ENCODE data around the gene TSHZ2.

The TSHZ2 gene

GRCh38 chr20:53064935-53065334, 92.8 kb downstream of the TSHZ2 start:
- Mint-ChIP-seq H3K36me3 (ENCODE audit: low read depth) (peaks cover 23% of the 10 kb centered on the region), H3K27ac (no peak overlapping the region), H3K9me3 (peaks cover 6% of the 10 kb centered on the region), H3K27me3 (ENCODE audit: low read depth) (no peaks in the 10 kb centered on the region), H3K4me3 (no peak overlapping the region), H3K4me1 (ENCODE audit: low read depth) (peaks cover 37% of the 10 kb centered on the region)

GRCh38 chr20:53068241-53068640, 96.1 kb downstream of the TSHZ2 start:
- H3K27ac Mint-ChIP-seq = no peak overlapping the region
- peaks cover 32% of the 10 kb centered on the region for H3K4me1 Mint-ChIP-seq (ENCODE audit: low read depth)
- peaks cover 18% of the 10 kb centered on the region for H3K36me3 Mint-ChIP-seq (ENCODE audit: low read depth)
- no peak overlapping the region for H3K4me3 Mint-ChIP-seq
- no peaks in the 10 kb centered on the region for H3K27me3 Mint-ChIP-seq (ENCODE audit: low read depth)
- peaks cover 6% of the 10 kb centered on the region for H3K9me3 Mint-ChIP-seq

GRCh38 chr20:53069132-53069531, 97.0 kb downstream of the TSHZ2 start:
- Mint-ChIP-seq H3K4me3 (no peak overlapping the region), H3K9me3 (peaks cover 6% of the 10 kb centered on the region), H3K27me3 (ENCODE audit: low read depth) (no peaks in the 10 kb centered on the region), H3K27ac (no peak overlapping the region), H3K4me1 (ENCODE audit: low read depth) (peaks cover 35% of the 10 kb centered on the region), H3K36me3 (ENCODE audit: low read depth) (peaks cover 18% of the 10 kb centered on the region)

- Mint-ChIP-seq H3K9me3 (peaks cover 6% of the 10 kb centered on the region), H3K27me3 (ENCODE audit: low read depth) (no peaks in the 10 kb centered on the region), H3K4me3 (peak overlapping the region; percentile 29), H3K27ac (peak overlapping the region; percentile 76), H3K4me1 (ENCODE audit: low read depth) (peaks cover 38% of the 10 kb centered on the region), H3K36me3 (ENCODE audit: low read depth) (peaks cover 16% of the 10 kb centered on the region)
Observed at GRCh38 chr20:53070224-53070623, 98.1 kb downstream of the TSHZ2 start.

- peaks cover 16% of the 10 kb centered on the region for H3K36me3 Mint-ChIP-seq (ENCODE audit: low read depth)
- H3K27me3 Mint-ChIP-seq (ENCODE audit: low read depth) = no peaks in the 10 kb centered on the region
- H3K4me3 Mint-ChIP-seq = peak overlapping the region; percentile 29
- H3K4me1 Mint-ChIP-seq (ENCODE audit: low read depth) = peaks cover 38% of the 10 kb centered on the region
- H3K9me3 Mint-ChIP-seq = peaks cover 6% of the 10 kb centered on the region
- peak overlapping the region; percentile 76 for H3K27ac Mint-ChIP-seq
Observed at GRCh38 chr20:53070706-53071392, 98.7 kb downstream of the TSHZ2 start.

- Mint-ChIP-seq H3K27me3 (ENCODE audit: low read depth) (no peaks in the 10 kb centered on the region), H3K36me3 (ENCODE audit: low read depth) (peaks cover 12% of the 10 kb centered on the region), H3K4me3 (peak overlapping the region; percentile 4), H3K27ac (peak overlapping the region; percentile 76), H3K9me3 (peaks cover 6% of the 10 kb centered on the region), H3K4me1 (ENCODE audit: low read depth) (peaks cover 38% of the 10 kb centered on the region)
Observed at GRCh38 chr20:53071833-53072232, 99.7 kb downstream of the TSHZ2 start.

GRCh38 chr20:53072923-53073579, 100.9 kb downstream of the TSHZ2 start:
- H3K27me3 Mint-ChIP-seq (ENCODE audit: low read depth) = no peaks in the 10 kb centered on the region
- H3K36me3 Mint-ChIP-seq (ENCODE audit: low read depth) = peaks cover 3% of the 10 kb centered on the region
- H3K9me3 Mint-ChIP-seq = no peaks in the 10 kb centered on the region
- H3K4me1 Mint-ChIP-seq (ENCODE audit: low read depth) = peaks cover 38% of the 10 kb centered on the region
- H3K27ac Mint-ChIP-seq = no peak overlapping the region
- no peak overlapping the region for H3K4me3 Mint-ChIP-seq

- Mint-ChIP-seq H3K27me3 (ENCODE audit: low read depth) (no peaks in the 10 kb centered on the region), H3K36me3 (ENCODE audit: low read depth) (no peaks in the 10 kb centered on the region), H3K4me1 (ENCODE audit: low read depth) (peaks cover 35% of the 10 kb centered on the region), H3K9me3 (no peaks in the 10 kb centered on the region), H3K4me3 (peak overlapping the region; percentile 27), H3K27ac (peak overlapping the region; percentile 78)
Observed at GRCh38 chr20:53073636-53074415, 101.7 kb downstream of the TSHZ2 start.

GRCh38 chr20:53074811-53075314, 102.7 kb downstream of the TSHZ2 start:
- Mint-ChIP-seq H3K9me3 (no peaks in the 10 kb centered on the region), H3K4me3 (no peak overlapping the region), H3K4me1 (ENCODE audit: low read depth) (peaks cover 29% of the 10 kb centered on the region)

GRCh38 chr20:53076668-53077067, 104.5 kb downstream of the TSHZ2 start:
- no peaks in the 10 kb centered on the region for H3K27me3 Mint-ChIP-seq (ENCODE audit: low read depth)
- peaks cover 3% of the 10 kb centered on the region for H3K36me3 Mint-ChIP-seq (ENCODE audit: low read depth)
- H3K4me3 Mint-ChIP-seq = no peak overlapping the region
- no peaks in the 10 kb centered on the region for H3K9me3 Mint-ChIP-seq
- H3K4me1 Mint-ChIP-seq (ENCODE audit: low read depth) = peaks cover 27% of the 10 kb centered on the region
- no peak overlapping the region for H3K27ac Mint-ChIP-seq

More at GRCh38 chr20:53074811-53075314, 102.7 kb downstream of the TSHZ2 start:
- H3K27ac Mint-ChIP-seq = no peak overlapping the region
- no peaks in the 10 kb centered on the region for H3K27me3 Mint-ChIP-seq (ENCODE audit: low read depth)
- H3K36me3 Mint-ChIP-seq (ENCODE audit: low read depth) = no peaks in the 10 kb centered on the region

- Mint-ChIP-seq H3K4me3 (no peak overlapping the region), H3K27ac (no peak overlapping the region), H3K4me1 (ENCODE audit: low read depth) (peaks cover 28% of the 10 kb centered on the region), H3K27me3 (ENCODE audit: low read depth) (no peaks in the 10 kb centered on the region), H3K36me3 (ENCODE audit: low read depth) (peaks cover 3% of the 10 kb centered on the region), H3K9me3 (no peaks in the 10 kb centered on the region)
Observed at GRCh38 chr20:53077373-53078205, 105.4 kb downstream of the TSHZ2 start.

GRCh38 chr20:53078761-53079160, 106.6 kb downstream of the TSHZ2 start:
- H3K27me3 Mint-ChIP-seq (ENCODE audit: low read depth) = no peaks in the 10 kb centered on the region
- H3K4me1 Mint-ChIP-seq (ENCODE audit: low read depth) = peaks cover 29% of the 10 kb centered on the region
- H3K36me3 Mint-ChIP-seq (ENCODE audit: low read depth) = peaks cover 3% of the 10 kb centered on the region
- no peak overlapping the region for H3K27ac Mint-ChIP-seq
- no peaks in the 10 kb centered on the region for H3K9me3 Mint-ChIP-seq
- no peak overlapping the region for H3K4me3 Mint-ChIP-seq

- no peaks in the 10 kb centered on the region for H3K9me3 Mint-ChIP-seq
- no peaks in the 10 kb centered on the region for H3K27me3 Mint-ChIP-seq (ENCODE audit: low read depth)
Observed at GRCh38 chr20:53079261-53079691, 107.1 kb downstream of the TSHZ2 start.

More at GRCh38 chr20:53079261-53079691, 107.1 kb downstream of the TSHZ2 start:
- H3K36me3 Mint-ChIP-seq (ENCODE audit: low read depth) = peaks cover 3% of the 10 kb centered on the region
- H3K4me1 Mint-ChIP-seq (ENCODE audit: low read depth) = peaks cover 24% of the 10 kb centered on the region
- H3K27ac Mint-ChIP-seq = no peak overlapping the region
- no peak overlapping the region for H3K4me3 Mint-ChIP-seq
